Activated CD4-positive, alpha-beta T cell treated with anti-CD3 and anti-CD28 coated beads, Interleukin-2, amount 10 ng/mL, durations not matched to agents 7 days and 5 days (primary cell): ENCODE data around the gene ADGRL3. TPM values are rescaled to one million over a fixed set of nuclear protein-coding genes. Genes with fewer than 3 reads are reported as not detected.

Experiments used
- CTCF ChIA-PET: fragments of 350-600 bp; sonication (Branson Sonifier 250); formaldehyde crosslinking; loops from one replicate; lab custom pipeline; 2021; ENCODE audit warnings: antibody characterized with exemption; lab: Charles Lee
- POLR2A ChIA-PET: fragments of 350-600 bp; sonication (Branson Sonifier 250); formaldehyde crosslinking; loops from one replicate; lab custom pipeline; 2021; ENCODE audit warnings: antibody characterized with exemption; lab: Charles Lee
- DNase-seq: peaks from one replicate; pipeline ENCODE4 v3.0.0-alpha.2; 2020
- H3K27ac Mint-ChIP-seq: one replicate; pipeline ENCODE4 v1.8.0; 2021; ENCODE audit warnings: mild to moderate bottlenecking, moderate library complexity, mixed read lengths
- H3K27me3 Mint-ChIP-seq: one replicate; pipeline ENCODE4 v1.8.0; 2021; ENCODE audit warnings: mixed read lengths
- H3K36me3 Mint-ChIP-seq: one replicate; pipeline ENCODE4 v1.8.0; 2021; ENCODE audit warnings: low read depth, mixed read lengths
- H3K4me1 Mint-ChIP-seq: one replicate; pipeline ENCODE4 v1.8.0; 2021; ENCODE audit warnings: mixed read lengths
- H3K4me3 Mint-ChIP-seq: one replicate; pipeline ENCODE4 v1.8.0; 2021; ENCODE audit warnings: mild to moderate bottlenecking, moderate library complexity, mixed read lengths
- H3K9me3 Mint-ChIP-seq: one replicate; pipeline ENCODE4 v1.8.0; 2021; ENCODE audit warnings: mixed read lengths
- total RNA-seq, 2 experiments: library from RNA; stranded (reverse); gene quantifications; one replicate each; pipeline ENCODE4 v1.2.3, GENCODE V29; 2021

The ADGRL3 gene
- total RNA-seq = not detected

GRCh38 chr4:61200187-61200915 lies at the start of gene ADGRL3:
ADGRL3 (plus strand) TSS chr4:61200326.
- DNase-seq = no peak
- no peaks in the 10 kb centered on the region for H3K9me3 Mint-ChIP-seq
- CTCF ChIA-PET = no interaction called here
- H3K27me3 Mint-ChIP-seq = peaks cover 50% of the 10 kb centered on the region
- peaks cover 7% of the 10 kb centered on the region for H3K4me1 Mint-ChIP-seq
- POLR2A ChIA-PET = no interaction called here
- H3K36me3 Mint-ChIP-seq = no peaks in the 10 kb centered on the region
- H3K27ac Mint-ChIP-seq = no peak within 1 kb of the TSS
- no peak within 1 kb of the TSS for H3K4me3 Mint-ChIP-seq

- no peak overlapping the region for H3K4me3 Mint-ChIP-seq
- ChIA-PET POLR2A (no interaction called here), CTCF (no interaction called here)
- no peaks in the 10 kb centered on the region for H3K36me3 Mint-ChIP-seq
- no peaks in the 10 kb centered on the region for H3K4me1 Mint-ChIP-seq
- H3K9me3 Mint-ChIP-seq = no peaks in the 10 kb centered on the region
- DNase-seq = no peak
- no peak overlapping the region for H3K27ac Mint-ChIP-seq
- no peaks in the 10 kb centered on the region for H3K27me3 Mint-ChIP-seq
These were observed 47.7 kb upstream of the ADGRL3 start for GRCh38 chr4:61152433-61152832.

- POLR2A ChIA-PET = no interaction called here
- H3K4me3 Mint-ChIP-seq = no peak overlapping the region
- no peak overlapping the region for H3K27ac Mint-ChIP-seq
- no peaks in the 10 kb centered on the region for H3K36me3 Mint-ChIP-seq
- no peak for DNase-seq
- no peaks in the 10 kb centered on the region for H3K9me3 Mint-ChIP-seq
- H3K27me3 Mint-ChIP-seq = no peaks in the 10 kb centered on the region
- CTCF ChIA-PET = no interaction called here
- no peaks in the 10 kb centered on the region for H3K4me1 Mint-ChIP-seq
These were observed 39.6 kb upstream of the ADGRL3 start for GRCh38 chr4:61160478-61160877.

- POLR2A ChIA-PET = no interaction called here
- no peak for DNase-seq
- H3K9me3 Mint-ChIP-seq = no peaks in the 10 kb centered on the region
- no peaks in the 10 kb centered on the region for H3K4me1 Mint-ChIP-seq
- H3K27me3 Mint-ChIP-seq = no peaks in the 10 kb centered on the region
- CTCF ChIA-PET = no interaction called here
- no peak overlapping the region for H3K27ac Mint-ChIP-seq
- no peak overlapping the region for H3K4me3 Mint-ChIP-seq
- H3K36me3 Mint-ChIP-seq = no peaks in the 10 kb centered on the region
These were observed 38.0 kb upstream of the ADGRL3 start for GRCh38 chr4:61162116-61162515.

GRCh38 chr4:61173799-61174198 lies 26.3 kb upstream of the ADGRL3 start:
- Mint-ChIP-seq H3K9me3 (no peaks in the 10 kb centered on the region), H3K36me3 (no peaks in the 10 kb centered on the region), H3K27me3 (no peaks in the 10 kb centered on the region), H3K4me1 (no peaks in the 10 kb centered on the region), H3K27ac (no peak overlapping the region), H3K4me3 (no peak overlapping the region)
- ChIA-PET CTCF (no interaction called here), POLR2A (no interaction called here)
- DNase-seq = no peak

GRCh38 chr4:61175495-61175894 lies 24.6 kb upstream of the ADGRL3 start:
- CTCF ChIA-PET = no interaction called here
- no peaks in the 10 kb centered on the region for H3K27me3 Mint-ChIP-seq
- no peak for DNase-seq
- no peak overlapping the region for H3K27ac Mint-ChIP-seq
- POLR2A ChIA-PET = no interaction called here
- H3K4me1 Mint-ChIP-seq = no peaks in the 10 kb centered on the region
- H3K4me3 Mint-ChIP-seq = no peak overlapping the region
- H3K36me3 Mint-ChIP-seq = no peaks in the 10 kb centered on the region
- H3K9me3 Mint-ChIP-seq = no peaks in the 10 kb centered on the region

GRCh38 chr4:61177367-61177766 lies 22.8 kb upstream of the ADGRL3 start:
- ChIA-PET CTCF (no interaction called here), POLR2A (no interaction called here)
- H3K9me3 Mint-ChIP-seq = no peaks in the 10 kb centered on the region
- H3K36me3 Mint-ChIP-seq = no peaks in the 10 kb centered on the region
- no peaks in the 10 kb centered on the region for H3K4me1 Mint-ChIP-seq
- H3K27me3 Mint-ChIP-seq = no peaks in the 10 kb centered on the region
- no peak overlapping the region for H3K4me3 Mint-ChIP-seq
- H3K27ac Mint-ChIP-seq = no peak overlapping the region
- no peak for DNase-seq

- CTCF ChIA-PET = no interaction called here
- Mint-ChIP-seq H3K4me3 (no peak overlapping the region), H3K9me3 (no peaks in the 10 kb centered on the region), H3K4me1 (no peaks in the 10 kb centered on the region), H3K36me3 (no peaks in the 10 kb centered on the region), H3K27ac (no peak overlapping the region), H3K27me3 (no peaks in the 10 kb centered on the region)
- POLR2A ChIA-PET = no interaction called here
- DNase-seq = no peak
These were observed 19.7 kb upstream of the ADGRL3 start for GRCh38 chr4:61180405-61180804.

GRCh38 chr4:61182915-61183314 lies 17.2 kb upstream of the ADGRL3 start:
- H3K4me1 Mint-ChIP-seq = no peaks in the 10 kb centered on the region
- DNase-seq = no peak
- ChIA-PET POLR2A (no interaction called here), CTCF (no interaction called here)
- no peaks in the 10 kb centered on the region for H3K9me3 Mint-ChIP-seq
- no peaks in the 10 kb centered on the region for H3K27me3 Mint-ChIP-seq
- H3K36me3 Mint-ChIP-seq = no peaks in the 10 kb centered on the region
- H3K27ac Mint-ChIP-seq = no peak overlapping the region
- no peak overlapping the region for H3K4me3 Mint-ChIP-seq

GRCh38 chr4:61185288-61185687 lies 14.8 kb upstream of the ADGRL3 start:
- no peak overlapping the region for H3K4me3 Mint-ChIP-seq
- no peaks in the 10 kb centered on the region for H3K27me3 Mint-ChIP-seq
- ChIA-PET POLR2A (no interaction called here), CTCF (interaction anchor here (0.6 kb wide), 1 partner anchor 788 kb away, joined by 3 read pairs; no protein-coding TSS in a partner anchor)
- H3K4me1 Mint-ChIP-seq = no peaks in the 10 kb centered on the region
- no peak overlapping the region for H3K27ac Mint-ChIP-seq
- no peak for DNase-seq
- H3K9me3 Mint-ChIP-seq = peaks cover 4% of the 10 kb centered on the region
- no peaks in the 10 kb centered on the region for H3K36me3 Mint-ChIP-seq

- peaks cover 6% of the 10 kb centered on the region for H3K9me3 Mint-ChIP-seq
- no peak overlapping the region for H3K4me3 Mint-ChIP-seq
- H3K27ac Mint-ChIP-seq = no peak overlapping the region
- DNase-seq = no peak
- ChIA-PET POLR2A (no interaction called here), CTCF (no interaction called here)
- H3K27me3 Mint-ChIP-seq = no peaks in the 10 kb centered on the region
- no peaks in the 10 kb centered on the region for H3K4me1 Mint-ChIP-seq
- H3K36me3 Mint-ChIP-seq = no peaks in the 10 kb centered on the region
These were observed 7.7 kb upstream of the ADGRL3 start for GRCh38 chr4:61192392-61192791.

GRCh38 chr4:61193863-61194262 lies 6.3 kb upstream of the ADGRL3 start:
- POLR2A ChIA-PET = no interaction called here
- Mint-ChIP-seq H3K4me1 (no peaks in the 10 kb centered on the region), H3K4me3 (no peak overlapping the region), H3K36me3 (no peaks in the 10 kb centered on the region), H3K27ac (no peak overlapping the region), H3K27me3 (peaks cover 3% of the 10 kb centered on the region), H3K9me3 (peaks cover 4% of the 10 kb centered on the region)
- CTCF ChIA-PET = interaction anchor here (0.5 kb wide), 1 partner anchor 957 kb away, joined by 3 read pairs; no protein-coding TSS in a partner anchor
- DNase-seq = no peak

- CTCF ChIA-PET = no interaction called here
- no peak overlapping the region for H3K4me3 Mint-ChIP-seq
These were observed 5.6 kb upstream of the ADGRL3 start for GRCh38 chr4:61194571-61194970.

GRCh38 chr4:61195101-61195500 lies 5.0 kb upstream of the ADGRL3 start:
- DNase-seq = no peak
- Mint-ChIP-seq H3K4me1 (peaks cover 3% of the 10 kb centered on the region), H3K4me3 (no peak overlapping the region), H3K27ac (no peak overlapping the region), H3K27me3 (peaks cover 15% of the 10 kb centered on the region), H3K9me3 (peaks cover 2% of the 10 kb centered on the region), H3K36me3 (no peaks in the 10 kb centered on the region)
- ChIA-PET POLR2A (no interaction called here), CTCF (no interaction called here)

More at GRCh38 chr4:61194571-61194970, 5.6 kb upstream of the ADGRL3 start:
- peaks cover 1% of the 10 kb centered on the region for H3K4me1 Mint-ChIP-seq
- POLR2A ChIA-PET = no interaction called here
- no peak for DNase-seq
- peaks cover 2% of the 10 kb centered on the region for H3K9me3 Mint-ChIP-seq
- H3K27me3 Mint-ChIP-seq = peaks cover 10% of the 10 kb centered on the region
- no peak overlapping the region for H3K27ac Mint-ChIP-seq
- no peaks in the 10 kb centered on the region for H3K36me3 Mint-ChIP-seq
